ENCODE data around the gene ZBTB24.

- TF ChIP-seq CTCF (conservative IDR thresholded peaks at IDR 0.05 in 1 of 2, IDR thresholded peaks at IDR 0.05 in 1 of 2; ENCODE audit: low read depth in 1 of 2, low read length in 2 of 2) (no peak), EZH2 (IDR thresholded peaks at IDR 0.05; ENCODE audit: low read length, missing control alignments) (no peak)
Measured at GRCh38 chr6:109429496-109429895, 53.5 kb downstream of the ZBTB24 start.
